Gastroesophageal sphincter (tissue), 4 donors: Measurements from ENCODE around the gene ADAMTS3. TPM values are rescaled to one million over a fixed set of nuclear protein-coding genes. Genes with fewer than 3 reads are reported as not detected.

Source experiments
- ATAC-seq: fragments of 150-250 bp; one replicate; pipeline ENCODE4 v1.9.1; 2016; ENCODE audit warnings: mild to moderate bottlenecking, moderate library complexity
- H3K27ac ChIP-seq, 4 donors: fragments of 200-600 bp; sonication (generic) in 3 of 4; 1 replicate in 3 of 4; 2 replicates in 1 of 4; pipeline ENCODE4 v1.5.1; 2016 to 2019
- H3K27me3 ChIP-seq: fragments of 200-600 bp; sonication (generic); one replicate; pipeline ENCODE4 v1.5.1; 2019
- H3K36me3 ChIP-seq, 2 donors: fragments of 200-600 bp; sonication (generic); one replicate each; pipeline ENCODE4 v1.5.1; 2019; ENCODE audit warnings: control low read depth in 1 of 2
- H3K4me1 ChIP-seq, 3 donors: fragments of 200-600 bp; sonication (generic); 1 replicate in 2 of 3; 2 replicates in 1 of 3; pipeline ENCODE4 v1.5.1; 2016 to 2019; ENCODE audit warnings: control low read depth in 2 of 3
- H3K4me3 ChIP-seq, 2 donors: fragments of 200-600 bp; sonication (generic); one replicate each; pipeline ENCODE4 v1.5.1; 2019; ENCODE audit warnings: mild to moderate bottlenecking in 1 of 2, moderate library complexity in 1 of 2
- H3K9me3 ChIP-seq, 3 donors: fragments of 200-600 bp; sonication (generic); one replicate each; pipeline ENCODE4 v1.5.1; 2017 to 2019; ENCODE audit warnings: control low read depth in 2 of 3
- CTCF ChIP-seq, 4 experiments: fragments of 200-600 bp in 2 of 4; fragments of 450-650 bp in 2 of 4; sonication (generic) in 1 of 4; IDR thresholded peaks; one replicate each; pipeline ENCODE4 v1.5.1; 2017 to 2019; ENCODE audit warnings: antibody characterized with exemption in 4 of 4, mild to moderate bottlenecking in 2 of 4, moderate library complexity in 2 of 4
- EP300 ChIP-seq: sonication (generic); formaldehyde crosslinking; IDR thresholded peaks from one replicate; pipeline ENCODE4 v1.6.1; 2017; ENCODE audit warnings: antibody characterized with exemption, mild to moderate bottlenecking
- POLR2A ChIP-seq, 2 donors: fragments of 450-650 bp; IDR thresholded peaks; one replicate each; pipeline ENCODE4 v1.6.1; 2017; ENCODE audit warnings: antibody characterized with exemption in 2 of 2, mild to moderate bottlenecking in 2 of 2, moderate library complexity in 1 of 2
- POLR2AphosphoS5 ChIP-seq: sonication (generic); formaldehyde crosslinking; IDR thresholded peaks from one replicate; pipeline ENCODE4 v1.6.1; 2017; ENCODE audit warnings: antibody characterized with exemption
- WGBS, 2 donors: methylation state at CpG; one replicate each; pipeline ENCODE4 v1.1.5; 2018; ENCODE audit warnings: low coverage in 1 of 2; 5-methylcytosine and 5-hydroxymethylcytosine counted together
- total RNA-seq, 4 donors: library from RNA; depleted of rRNA; stranded (reverse); fragments of >200 nt; gene quantifications; one replicate each; pipeline ENCODE4 v1.1.0, GENCODE V29; 2016

The ADAMTS3 gene
- total RNA-seq, 4 donors from 2014 or later = 0.31 to 3.0 (median 1.1) TPM

- Histone ChIP-seq H3K27ac (no peak overlapping the region), H3K4me1 (no peaks in the 10 kb centered on the region), H3K4me3 (no peak overlapping the region), H3K27me3 (no peaks in the 10 kb centered on the region), H3K9me3 (peaks cover 0 to 5% (median 0%) of the 10 kb centered on the region in 3 donors), H3K36me3 (no peaks in the 10 kb centered on the region)
- TF ChIP-seq EP300 = no peak
- no peak for TF ChIP-seq CTCF (IDR thresholded peaks at IDR 0.05)
- WGBS, 2 donors = 55 to 73% methylated on average over 4 of the region's 4 CpGs
- no peak for ATAC-seq
These were observed 79.8 kb downstream of the ADAMTS3 start for GRCh38 chr4:72489267-72489666.

GRCh38 chr4:72486991-72487390, 82.0 kb downstream of the ADAMTS3 start:
- ATAC-seq = no peak
- Histone ChIP-seq H3K27me3 (no peaks in the 10 kb centered on the region), H3K4me3 (no peak overlapping the region), H3K9me3 (peaks cover 0 to 11% (median 0%) of the 10 kb centered on the region in 3 donors), H3K36me3 (no peaks in the 10 kb centered on the region), H3K27ac (no peak overlapping the region), H3K4me1 (no peaks in the 10 kb centered on the region)
- no peak for TF ChIP-seq CTCF (IDR thresholded peaks at IDR 0.05)
- no peak for TF ChIP-seq POLR2AphosphoS5
- no peak for TF ChIP-seq POLR2A (IDR thresholded peaks at IDR 0.05)
- no peak for TF ChIP-seq EP300

DNA sequence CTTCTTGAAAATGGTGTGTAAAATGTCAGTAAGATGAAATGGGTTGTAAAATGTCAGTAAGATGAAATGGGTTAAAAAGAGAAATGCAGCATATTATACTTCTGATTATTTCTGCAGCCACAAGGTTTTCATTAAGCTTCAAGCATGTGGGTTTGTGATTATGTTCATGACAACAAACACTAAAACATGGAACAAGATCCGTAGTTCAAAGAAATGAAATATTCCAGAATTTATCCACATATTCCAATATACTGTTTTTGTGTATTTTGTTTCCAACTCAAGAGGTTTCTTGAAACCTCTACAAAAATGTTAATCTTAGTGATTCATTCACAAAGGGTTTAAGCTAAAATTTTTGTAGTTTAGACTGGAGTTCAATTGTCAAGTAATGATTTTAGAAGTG, 84.0 kb downstream of the ADAMTS3 start:
- no peak for ATAC-seq
- no peaks in the 10 kb centered on the region for H3K36me3 ChIP-seq
- TF ChIP-seq EP300 (no peak), CTCF (IDR thresholded peaks at IDR 0.05) (no peak), POLR2A (IDR thresholded peaks at IDR 0.05) (no peak), POLR2AphosphoS5 (no peak)
- WGBS, 2 donors = 56 to 82% methylated on average over 1 of the region's 1 CpG
- H3K4me3 ChIP-seq = no peak overlapping the region
- H3K27ac ChIP-seq = no peak overlapping the region
- H3K4me1 ChIP-seq = no peaks in the 10 kb centered on the region
- H3K9me3 ChIP-seq = peaks cover 0 to 11% (median 0%) of the 10 kb centered on the region in 3 donors
- H3K27me3 ChIP-seq = no peaks in the 10 kb centered on the region

DNA sequence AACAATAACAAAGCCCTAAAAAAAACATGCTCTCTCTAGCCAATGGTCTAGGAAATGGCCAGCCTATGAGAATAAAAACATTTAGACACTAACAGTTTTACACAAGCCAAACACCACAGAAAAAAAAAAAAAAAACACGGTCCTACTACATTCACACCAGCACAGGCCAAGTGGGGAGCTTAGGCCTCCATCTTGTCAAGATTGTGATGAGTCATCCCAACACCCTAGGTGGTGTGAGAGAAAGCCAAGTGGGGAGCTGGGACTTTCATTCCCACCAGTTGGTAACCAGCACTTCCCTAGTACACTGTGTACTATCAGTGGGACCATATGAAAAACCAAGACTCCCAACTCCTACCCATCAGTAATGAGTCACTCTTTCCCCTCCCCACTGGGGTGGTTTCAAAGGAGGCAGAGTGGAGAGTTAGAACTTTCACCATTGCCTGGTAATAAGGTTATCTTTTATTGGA, 95.6 kb downstream of the ADAMTS3 start:
- no peaks in the 10 kb centered on the region for H3K9me3 ChIP-seq
- H3K4me1 ChIP-seq = no peaks in the 10 kb centered on the region
- no peak for TF ChIP-seq POLR2AphosphoS5
- no peak for TF ChIP-seq CTCF (IDR thresholded peaks at IDR 0.05)
- no peak for TF ChIP-seq EP300
- H3K27me3 ChIP-seq = no peaks in the 10 kb centered on the region
- H3K36me3 ChIP-seq = no peaks in the 10 kb centered on the region
- 85 to 100% methylated on average over 1 of the region's 1 CpG for WGBS, 2 donors
- no peak overlapping the region for H3K27ac ChIP-seq
- no peak for ATAC-seq
- H3K4me3 ChIP-seq = no peak overlapping the region

DNA sequence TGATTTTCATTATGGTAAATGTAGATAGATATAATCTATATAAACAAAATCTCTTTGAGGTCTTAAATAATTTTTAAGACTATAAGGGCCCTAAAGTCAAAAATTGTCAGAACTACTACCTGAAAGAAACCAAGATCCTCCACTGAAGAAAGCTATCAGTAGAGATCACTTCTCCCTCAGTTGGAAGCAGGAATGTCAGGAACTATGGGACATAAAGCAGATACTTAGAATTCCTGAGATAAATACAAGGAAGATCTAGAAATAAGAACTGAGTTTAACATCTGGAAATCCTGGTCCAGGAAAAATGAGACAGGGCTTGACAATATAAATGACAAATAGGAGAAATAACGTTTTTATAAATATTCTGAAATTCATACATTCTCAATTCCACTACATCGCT, 97.2 kb downstream of the ADAMTS3 start:
- WGBS, 2 donors = 51 to 68% methylated on average over 2 of the region's 2 CpGs
- no peaks in the 10 kb centered on the region for H3K36me3 ChIP-seq
- no peak for ATAC-seq
- H3K27me3 ChIP-seq = no peaks in the 10 kb centered on the region
- no peak overlapping the region for H3K27ac ChIP-seq
- H3K4me1 ChIP-seq = no peaks in the 10 kb centered on the region
- H3K9me3 ChIP-seq = no peaks in the 10 kb centered on the region
- TF ChIP-seq EP300 (no peak), POLR2A (IDR thresholded peaks at IDR 0.05) (no peak), POLR2AphosphoS5 (no peak), CTCF (IDR thresholded peaks at IDR 0.05) (no peak)
- H3K4me3 ChIP-seq = no peak overlapping the region
